ENCODE results near the gene NINJ2.
"Not testable (repeated sequence)": the region's sequence is repeated elsewhere in the genome, so short reads cannot be mapped to it uniquely, and the experiment has no call there.

DNA sequence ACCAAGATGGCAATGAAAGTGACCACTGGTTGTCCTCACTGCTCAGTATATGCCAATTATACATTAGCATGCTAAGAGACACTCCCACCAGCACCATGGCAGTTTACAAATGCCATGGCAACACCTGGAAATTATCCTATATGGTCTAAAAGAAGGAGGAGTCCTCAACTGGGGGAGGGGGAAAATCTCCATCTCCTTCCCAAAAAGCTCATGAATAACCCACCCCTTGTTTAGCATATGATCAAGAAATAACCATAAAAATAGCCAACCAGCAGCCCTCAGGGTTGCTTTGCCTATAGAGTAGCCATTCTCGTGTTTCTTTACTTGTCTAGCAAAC, 34.5 kb downstream of the NINJ2 start:
- TF ChIP-seq CTCF, POLR2A (IDR thresholded peaks at IDR 0.05): not testable (repeated sequence)

Data from right lobe of liver (tissue), 4 donors.